HCT116 (cell line): ENCODE data around the gene RPS2. TPM values are rescaled to one million over a fixed set of nuclear protein-coding genes. Genes with fewer than 3 reads are reported as not detected.

Experiments used
- ATAC-seq: fragments of 200-7000 bp; cut with Tn5 transposase; 2 replicates; pipeline ENCODE4 v1.9.1; 2020; ENCODE audit warnings: mild to moderate bottlenecking, moderate library complexity
- BruUV-seq: library from RNA; stranded (reverse); fragments of 400-500 nt; replicated peaks from 2 replicates; lab custom pipeline; 2021; lab: Mats Ljungman, UMichigan
- CTCF ChIA-PET: fragments of 300-600 bp; sonication (Branson Sonifier 250); formaldehyde crosslinking; loops from one replicate; lab custom pipeline; 2021; ENCODE audit warnings: antibody characterized with exemption; lab: Charles Lee
- POLR2A ChIA-PET: fragments of 300-600, 350-600 bp; sonication (Branson Sonifier 250); formaldehyde crosslinking; loops from one replicate; lab custom pipeline; 2021; ENCODE audit warnings: antibody characterized with exemption; lab: Charles Lee
- RAD21 ChIA-PET, 2 experiments: fragments of 300-600 bp; sonication (Branson Sonifier 250); formaldehyde crosslinking; loops; one replicate each; lab custom pipeline; 2023; ENCODE audit warnings: low total read pairs in 2 of 2; ENCODE audit not compliant: uncharacterized antibody in 2 of 2, unreplicated experiment in 2 of 2, low non-redundant PET in 1 of 2; lab: Charles Lee
- DNase-seq: peaks from one replicate; pipeline ENCODE4 v3.0.0-alpha.2; 2010; ENCODE audit warnings: low read depth, low spot score
- H2AFZ ChIP-seq: fragments of 200-600 bp; shearing (Covaris generic), sonication (generic); 2 replicates; pipeline ENCODE4 v1.6.1; 2017; ENCODE audit warnings: low read depth, mixed run types, mixed read lengths, antibody characterized with exemption, low read length; ENCODE audit not compliant: poor library complexity, severe bottlenecking
- H3K27ac ChIP-seq: 2 replicates; pipeline ENCODE4 v1.5.1; 2012; ENCODE audit warnings: low read depth, low read length
- H3K27me3 ChIP-seq: fragments of 200-600 bp; sonication (generic); 2 replicates; pipeline ENCODE4 v1.6.1; 2016; ENCODE audit warnings: mixed run types, low read length, mixed read lengths; ENCODE audit not compliant: insufficient read depth
- H3K36me3 ChIP-seq, 2 experiments: fragments of 200-500 bp in 1 of 2; fragments of 200-600 bp in 1 of 2; sonication (Bioruptor generic) in 1 of 2; sonication (generic) in 1 of 2; 2 replicates each; pipeline versions ENCODE4 v1.5.1 to v1.6.1; 2014 to 2016; ENCODE audit warnings: low read length in 2 of 2, inconsistent platforms in 1 of 2, mixed read lengths in 1 of 2, mixed run types in 1 of 2; ENCODE audit not compliant: insufficient read depth in 2 of 2, control insufficient read depth in 1 of 2
- H3K4me1 ChIP-seq, 2 experiments: fragments of 200-600 bp in 1 of 2; sonication (generic) in 1 of 2; 2 replicates each; pipeline versions ENCODE4 v1.5.1 to v1.6.1; 2012 to 2017; ENCODE audit warnings: low read length in 2 of 2, inconsistent platforms in 1 of 2, mild to moderate bottlenecking in 1 of 2, mixed read lengths in 1 of 2, mixed run types in 1 of 2, moderate library complexity in 1 of 2; ENCODE audit not compliant: insufficient read depth in 2 of 2, control insufficient read depth in 1 of 2
- H3K4me2 ChIP-seq: fragments of 200-600 bp; sonication (generic); 2 replicates; pipeline ENCODE4 v1.6.1; 2017; ENCODE audit warnings: mixed run types, low read length, mixed read lengths
- H3K4me3 ChIP-seq, 2 experiments: fragments of 200-600 bp in 1 of 2; sonication (generic) in 1 of 2; replicated peaks in 1 of 2; 2 replicates each; pipeline ENCODE4 v1.5.1; 2011 to 2016; ENCODE audit warnings: low read length in 2 of 2, control low read depth in 1 of 2, low read depth in 1 of 2, mild to moderate bottlenecking in 1 of 2, mixed read lengths in 1 of 2, mixed run types in 1 of 2
- H3K79me2 ChIP-seq: fragments of 200-600 bp; sonication (generic); 2 replicates; pipeline ENCODE4 v1.6.1; 2017; ENCODE audit warnings: mild to moderate bottlenecking, mixed run types, low read length, moderate library complexity, mixed read lengths; ENCODE audit not compliant: insufficient read depth
- H3K9ac ChIP-seq: fragments of 200-600 bp; sonication (generic); 2 replicates; pipeline ENCODE4 v1.6.1; 2016; ENCODE audit warnings: low read length, mixed read lengths
- H3K9me2 ChIP-seq: fragments of 200-600 bp; sonication (generic), shearing (Covaris generic); 2 replicates; pipeline ENCODE4 v1.6.1; 2017; ENCODE audit warnings: mixed run types, mild to moderate bottlenecking, moderate library complexity; ENCODE audit not compliant: insufficient read depth
- H3K9me3 ChIP-seq, 2 experiments: fragments of 200-500 bp in 1 of 2; fragments of 200-600 bp in 1 of 2; sonication (Bioruptor generic) in 1 of 2; sonication (generic) in 1 of 2; 2 replicates each; pipeline ENCODE4 v1.6.1; 2014 to 2017; ENCODE audit warnings: low read length in 2 of 2, mixed read lengths in 2 of 2, inconsistent platforms in 1 of 2, low read depth in 1 of 2, mild to moderate bottlenecking in 1 of 2, mixed run types in 1 of 2, moderate library complexity in 1 of 2; ENCODE audit not compliant: control insufficient read depth in 1 of 2, insufficient read depth in 1 of 2
- H4K20me1 ChIP-seq: fragments of 200-600 bp; sonication (generic), shearing (Covaris generic); 2 replicates; pipeline ENCODE4 v1.6.1; 2017; ENCODE audit warnings: mixed run types, mild to moderate bottlenecking, moderate library complexity; ENCODE audit not compliant: insufficient read depth
- CBX3 ChIP-seq: IDR thresholded peaks from 2 replicates; pipeline ENCODE4 v1.6.1; 2012; ENCODE audit warnings: low read depth
- EGR1 ChIP-seq: IDR thresholded peaks from 2 replicates; pipeline ENCODE4 v1.6.1; 2012; ENCODE audit warnings: low read depth
- ELF1 ChIP-seq: IDR thresholded peaks from 2 replicates; pipeline ENCODE4 v1.6.1; 2012; ENCODE audit warnings: low read depth, borderline replicate concordance
- EZH2 ChIP-seq: fragments of 200-600 bp; sonication (generic); IDR thresholded peaks from 2 replicates; pipeline ENCODE4 v1.6.1; 2017; ENCODE audit warnings: antibody characterized with exemption, mixed run types
- FOSL1 ChIP-seq: IDR thresholded peaks from 2 replicates; pipeline ENCODE4 v1.6.1; 2012; ENCODE audit warnings: low read depth
- JUND ChIP-seq: IDR thresholded peaks from 2 replicates; pipeline ENCODE4 v1.6.1; 2012
- POLR2A ChIP-seq: IDR thresholded peaks from 2 replicates; pipeline ENCODE4 v1.7.0; 2011; ENCODE audit warnings: borderline replicate concordance; ENCODE audit not compliant: insufficient read depth, insufficient read length; ENCODE audit errors: extremely low read depth
- POLR2AphosphoS5 ChIP-seq: IDR thresholded peaks from 2 replicates; pipeline ENCODE4 v1.6.1; 2011; ENCODE audit warnings: mild to moderate bottlenecking, low read depth, low read length, moderate library complexity
- SIN3A ChIP-seq: IDR thresholded peaks from 2 replicates; pipeline ENCODE4 v1.6.1; 2012; ENCODE audit warnings: low read depth
- SP1 ChIP-seq: IDR thresholded peaks from 2 replicates; pipeline ENCODE4 v1.6.1; 2012; ENCODE audit warnings: low read depth
- TCF7L2 ChIP-seq: IDR thresholded peaks from 2 replicates; pipeline ENCODE4 v1.7.0; 2011; ENCODE audit warnings: borderline replicate concordance, inconsistent platforms; ENCODE audit not compliant: insufficient read depth, insufficient read length; ENCODE audit errors: extremely low read depth
- YY1 ChIP-seq: IDR thresholded peaks from 2 replicates; pipeline ENCODE4 v1.6.1; 2011; ENCODE audit warnings: low read length, low read depth, moderate library complexity, mild to moderate bottlenecking; ENCODE audit not compliant: insufficient replicate concordance; ENCODE audit errors: extremely low read depth
- ZFX ChIP-seq: fragments of 450-650 bp; IDR thresholded peaks from 2 replicates; pipeline ENCODE4 v1.6.1; 2017
- ZNF274 ChIP-seq: fragments of 200-500 bp; sonication (Bioruptor generic); IDR thresholded peaks from 2 replicates; pipeline ENCODE4 v1.6.1; 2014; ENCODE audit warnings: mild to moderate bottlenecking, low read depth, low read length, inconsistent platforms
- intact Hi-C: fragments of 100-400 bp; cut with micrococcal nuclease; formaldehyde crosslinking; loops from 2 replicates; pipeline ENCODE4 v1.10.0; 2022
- total RNA-seq: library from RNA; stranded (reverse); gene quantifications from one replicate; pipeline ENCODE4 v1.2.1, GENCODE V29; 2021; ENCODE audit not compliant: unreplicated experiment
- TF ChIP-seq, protein P1 (sequence below): IDR thresholded peaks from 2 replicates; pipeline ENCODE4 v1.6.1; 2012
- TF ChIP-seq, protein P2 (sequence below): IDR thresholded peaks from 2 replicates; pipeline ENCODE4 v1.6.1; 2012
- TF ChIP-seq, protein P3 (sequence below), 3 experiments: fragments of 200-600 bp in 1 of 3; sonication (generic) in 1 of 3; IDR thresholded peaks in 2 of 3; conservative IDR thresholded peaks in 1 of 3; 2 replicates each; pipeline ENCODE4 v1.5.1; 2012 to 2017; ENCODE audit warnings: low read depth in 2 of 3, low read length in 2 of 3, antibody characterized with exemption in 1 of 3, borderline replicate concordance in 1 of 3, control low read depth in 1 of 3, mild to moderate bottlenecking in 1 of 3, mixed read lengths in 1 of 3, mixed run types in 1 of 3, moderate library complexity in 1 of 3; ENCODE audit not compliant: insufficient read depth in 1 of 3
- TF ChIP-seq, protein P4 (sequence below): IDR thresholded peaks from 2 replicates; pipeline ENCODE4 v1.6.1; 2012; ENCODE audit warnings: low read depth
- TF ChIP-seq, protein P5 (sequence below): IDR thresholded peaks from 2 replicates; pipeline ENCODE4 v1.6.1; 2011; ENCODE audit warnings: mild to moderate bottlenecking, low read length, moderate library complexity; ENCODE audit not compliant: insufficient replicate concordance; ENCODE audit errors: extremely low read depth

The RPS2 gene
- total RNA-seq, 1 experiment from 2014 or later = 6,265 TPM

DNA sequence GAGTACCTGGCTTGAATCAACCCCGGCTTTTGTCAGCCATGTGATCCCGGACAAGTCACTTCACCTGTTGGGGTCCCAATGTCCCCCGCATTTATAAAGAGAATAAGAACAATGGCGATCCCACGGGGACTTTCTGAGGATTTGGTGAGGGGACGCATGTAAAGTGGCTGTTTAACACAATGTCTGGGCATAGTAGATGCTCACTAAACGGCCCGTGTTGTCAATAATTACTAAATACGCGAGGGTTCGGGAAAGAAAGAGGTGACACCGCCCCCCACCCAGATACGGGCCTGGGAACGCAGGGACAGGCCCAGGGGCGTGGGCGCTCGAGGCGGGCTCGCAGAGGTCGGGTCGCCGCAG is 26.9 kb upstream of the RPS2 start:
- no peaks in the 10 kb centered on the region for H3K9me3 ChIP-seq
- RAD21 ChIA-PET = no interaction called here
- no peaks in the 10 kb centered on the region for H3K27me3 ChIP-seq
- POLR2A ChIA-PET = no interaction called here
- H4K20me1 ChIP-seq = no peaks in the 10 kb centered on the region
- peaks cover 11 to 34% of the 10 kb centered on the region in 2 experiments; a peak in 3 of 4 replicates for H3K4me1 ChIP-seq
- no peaks in the 10 kb centered on the region for H3K79me2 ChIP-seq
- intact Hi-C loops = no loop called here
- CTCF ChIA-PET = interaction anchor here (1.6 kb wide), 1 partner anchor 12 kb away, joined by 9 read pairs; no protein-coding TSS in a partner anchor
- H3K4me3 ChIP-seq = no peak overlapping the region
- no peak overlapping the region for H3K9ac ChIP-seq
- TF ChIP-seq, protein P1, sequence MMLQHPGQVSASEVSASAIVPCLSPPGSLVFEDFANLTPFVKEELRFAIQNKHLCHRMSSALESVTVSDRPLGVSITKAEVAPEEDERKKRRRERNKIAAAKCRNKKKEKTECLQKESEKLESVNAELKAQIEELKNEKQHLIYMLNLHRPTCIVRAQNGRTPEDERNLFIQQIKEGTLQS = no peak
- TF ChIP-seq EZH2 (no peak), TCF7L2 (no peak), EGR1 (no peak), ZNF274 (no peak), ZFX (no peak), POLR2A (no peak), YY1 (no peak), JUND (no peak), FOSL1 (no peak), SP1 (no peak), SIN3A (no peak), ELF1 (no peak), POLR2AphosphoS5 (no peak), CBX3 (no peak)
- TF ChIP-seq, protein P2, sequence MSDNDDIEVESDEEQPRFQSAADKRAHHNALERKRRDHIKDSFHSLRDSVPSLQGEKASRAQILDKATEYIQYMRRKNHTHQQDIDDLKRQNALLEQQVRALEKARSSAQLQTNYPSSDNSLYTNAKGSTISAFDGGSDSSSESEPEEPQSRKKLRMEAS = no peak
- TF ChIP-seq, protein P3, sequence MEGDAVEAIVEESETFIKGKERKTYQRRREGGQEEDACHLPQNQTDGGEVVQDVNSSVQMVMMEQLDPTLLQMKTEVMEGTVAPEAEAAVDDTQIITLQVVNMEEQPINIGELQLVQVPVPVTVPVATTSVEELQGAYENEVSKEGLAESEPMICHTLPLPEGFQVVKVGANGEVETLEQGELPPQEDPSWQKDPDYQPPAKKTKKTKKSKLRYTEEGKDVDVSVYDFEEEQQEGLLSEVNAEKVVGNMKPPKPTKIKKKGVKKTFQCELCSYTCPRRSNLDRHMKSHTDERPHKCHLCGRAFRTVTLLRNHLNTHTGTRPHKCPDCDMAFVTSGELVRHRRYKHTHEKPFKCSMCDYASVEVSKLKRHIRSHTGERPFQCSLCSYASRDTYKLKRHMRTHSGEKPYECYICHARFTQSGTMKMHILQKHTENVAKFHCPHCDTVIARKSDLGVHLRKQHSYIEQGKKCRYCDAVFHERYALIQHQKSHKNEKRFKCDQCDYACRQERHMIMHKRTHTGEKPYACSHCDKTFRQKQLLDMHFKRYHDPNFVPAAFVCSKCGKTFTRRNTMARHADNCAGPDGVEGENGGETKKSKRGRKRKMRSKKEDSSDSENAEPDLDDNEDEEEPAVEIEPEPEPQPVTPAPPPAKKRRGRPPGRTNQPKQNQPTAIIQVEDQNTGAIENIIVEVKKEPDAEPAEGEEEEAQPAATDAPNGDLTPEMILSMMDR (IDR thresholded peaks at IDR 0.05 in 2 of 3, conservative IDR thresholded peaks at IDR 0.05 in 1 of 3; ENCODE audit: borderline replicate concordance in 1 of 3, insufficient read depth in 1 of 3, low read depth in 2 of 3, low read length in 2 of 3) = no peak
- TF ChIP-seq, protein P4, sequence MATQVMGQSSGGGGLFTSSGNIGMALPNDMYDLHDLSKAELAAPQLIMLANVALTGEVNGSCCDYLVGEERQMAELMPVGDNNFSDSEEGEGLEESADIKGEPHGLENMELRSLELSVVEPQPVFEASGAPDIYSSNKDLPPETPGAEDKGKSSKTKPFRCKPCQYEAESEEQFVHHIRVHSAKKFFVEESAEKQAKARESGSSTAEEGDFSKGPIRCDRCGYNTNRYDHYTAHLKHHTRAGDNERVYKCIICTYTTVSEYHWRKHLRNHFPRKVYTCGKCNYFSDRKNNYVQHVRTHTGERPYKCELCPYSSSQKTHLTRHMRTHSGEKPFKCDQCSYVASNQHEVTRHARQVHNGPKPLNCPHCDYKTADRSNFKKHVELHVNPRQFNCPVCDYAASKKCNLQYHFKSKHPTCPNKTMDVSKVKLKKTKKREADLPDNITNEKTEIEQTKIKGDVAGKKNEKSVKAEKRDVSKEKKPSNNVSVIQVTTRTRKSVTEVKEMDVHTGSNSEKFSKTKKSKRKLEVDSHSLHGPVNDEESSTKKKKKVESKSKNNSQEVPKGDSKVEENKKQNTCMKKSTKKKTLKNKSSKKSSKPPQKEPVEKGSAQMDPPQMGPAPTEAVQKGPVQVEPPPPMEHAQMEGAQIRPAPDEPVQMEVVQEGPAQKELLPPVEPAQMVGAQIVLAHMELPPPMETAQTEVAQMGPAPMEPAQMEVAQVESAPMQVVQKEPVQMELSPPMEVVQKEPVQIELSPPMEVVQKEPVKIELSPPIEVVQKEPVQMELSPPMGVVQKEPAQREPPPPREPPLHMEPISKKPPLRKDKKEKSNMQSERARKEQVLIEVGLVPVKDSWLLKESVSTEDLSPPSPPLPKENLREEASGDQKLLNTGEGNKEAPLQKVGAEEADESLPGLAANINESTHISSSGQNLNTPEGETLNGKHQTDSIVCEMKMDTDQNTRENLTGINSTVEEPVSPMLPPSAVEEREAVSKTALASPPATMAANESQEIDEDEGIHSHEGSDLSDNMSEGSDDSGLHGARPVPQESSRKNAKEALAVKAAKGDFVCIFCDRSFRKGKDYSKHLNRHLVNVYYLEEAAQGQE = no peak
- TF ChIP-seq, protein P5, sequence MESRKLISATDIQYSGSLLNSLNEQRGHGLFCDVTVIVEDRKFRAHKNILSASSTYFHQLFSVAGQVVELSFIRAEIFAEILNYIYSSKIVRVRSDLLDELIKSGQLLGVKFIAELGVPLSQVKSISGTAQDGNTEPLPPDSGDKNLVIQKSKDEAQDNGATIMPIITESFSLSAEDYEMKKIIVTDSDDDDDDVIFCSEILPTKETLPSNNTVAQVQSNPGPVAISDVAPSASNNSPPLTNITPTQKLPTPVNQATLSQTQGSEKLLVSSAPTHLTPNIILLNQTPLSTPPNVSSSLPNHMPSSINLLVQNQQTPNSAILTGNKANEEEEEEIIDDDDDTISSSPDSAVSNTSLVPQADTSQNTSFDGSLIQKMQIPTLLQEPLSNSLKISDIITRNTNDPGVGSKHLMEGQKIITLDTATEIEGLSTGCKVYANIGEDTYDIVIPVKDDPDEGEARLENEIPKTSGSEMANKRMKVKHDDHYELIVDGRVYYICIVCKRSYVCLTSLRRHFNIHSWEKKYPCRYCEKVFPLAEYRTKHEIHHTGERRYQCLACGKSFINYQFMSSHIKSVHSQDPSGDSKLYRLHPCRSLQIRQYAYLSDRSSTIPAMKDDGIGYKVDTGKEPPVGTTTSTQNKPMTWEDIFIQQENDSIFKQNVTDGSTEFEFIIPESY = no peak
- H3K36me3 ChIP-seq = peaks cover 0 to 5% of the 10 kb centered on the region in 2 experiments; a peak in 1 of 4 replicates
- H2AFZ ChIP-seq = no peak overlapping the region
- H3K9me2 ChIP-seq = no peaks in the 10 kb centered on the region
- H3K27ac ChIP-seq = no peak overlapping the region
- ATAC-seq (no peak), DNase-seq (no peak)
- BruUV-seq = no TSS peak
- peak overlapping the region; percentile 27; the same call in 1 of the 2 replicates for H3K4me2 ChIP-seq
